Hepatocyte (in vitro differentiated cells): Measurements from ENCODE around the gene CD93. TPM values are rescaled to one million over a fixed set of nuclear protein-coding genes. Genes with fewer than 3 reads are reported as not detected.

Source experiments
- DNase-seq: peaks from one replicate; pipeline ENCODE4 v3.0.0-alpha.2; 2016; ENCODE audit warnings: low spot score
- H2AFZ ChIP-seq: fragments of 200-600 bp; sonication (generic); 2 replicates; pipeline ENCODE4 v1.6.0; 2016; ENCODE audit warnings: antibody characterized with exemption, mild to moderate bottlenecking
- H3K27ac ChIP-seq: fragments of 200-600 bp; sonication (generic); 2 replicates; pipeline ENCODE4 v1.5.1; 2016; ENCODE audit warnings: mild to moderate bottlenecking
- H3K27me3 ChIP-seq: fragments of 200-600 bp; sonication (generic); 2 replicates; pipeline ENCODE4 v1.6.1; 2016
- H3K36me3 ChIP-seq: fragments of 200-600 bp; sonication (generic); replicated peaks from 2 replicates; pipeline ENCODE4 v1.5.1; 2016; ENCODE audit warnings: low read depth; ENCODE audit not compliant: insufficient read depth
- H3K4me1 ChIP-seq: fragments of 200-600 bp; sonication (generic); 2 replicates; pipeline ENCODE4 v1.5.1; 2016; ENCODE audit warnings: mild to moderate bottlenecking, moderate library complexity; ENCODE audit not compliant: insufficient read depth
- H3K4me2 ChIP-seq: fragments of 200-600 bp; sonication (generic); 2 replicates; pipeline ENCODE4 v1.6.0; 2016
- H3K4me3 ChIP-seq: fragments of 200-600 bp; sonication (generic); 2 replicates; pipeline ENCODE4 v1.5.1; 2016; ENCODE audit warnings: mild to moderate bottlenecking
- H3K79me2 ChIP-seq: fragments of 200-600 bp; sonication (generic); 2 replicates; pipeline ENCODE4 v1.6.0; 2017; ENCODE audit warnings: mild to moderate bottlenecking
- H3K9me2 ChIP-seq: fragments of 200-600 bp; sonication (generic); replicated peaks from 2 replicates; pipeline ENCODE4 v1.6.0; 2017; ENCODE audit warnings: mild to moderate bottlenecking; ENCODE audit not compliant: insufficient read depth
- H3K9me3 ChIP-seq: fragments of 200-600 bp; sonication (generic); 2 replicates; pipeline ENCODE4 v1.5.1; 2016; ENCODE audit warnings: low read depth, mild to moderate bottlenecking
- H4K20me1 ChIP-seq: fragments of 200-600 bp; sonication (generic); 2 replicates; pipeline ENCODE4 v1.6.0; 2016; ENCODE audit warnings: mild to moderate bottlenecking; ENCODE audit not compliant: insufficient read depth, poor library complexity, severe bottlenecking
- EZH2 ChIP-seq: fragments of 200-600 bp; sonication (generic); IDR thresholded peaks from 2 replicates; pipeline ENCODE4 v1.6.1; 2016; ENCODE audit warnings: antibody characterized with exemption, mild to moderate bottlenecking, borderline replicate concordance
- EZH2phosphoT487 ChIP-seq: fragments of 200-600 bp; sonication (generic); IDR thresholded peaks from one replicate; pipeline ENCODE4 v1.6.1; 2018; ENCODE audit warnings: antibody characterized with exemption, mild to moderate bottlenecking, low read depth, moderate library complexity; ENCODE audit not compliant: unreplicated experiment, severe bottlenecking
- WGBS: methylation state at CpG from one replicate; pipeline ENCODE4 v1.1.6; 2016; ENCODE audit warnings: low lambda C conversion rate; ENCODE audit errors: missing lambda C conversion rate; 5-methylcytosine and 5-hydroxymethylcytosine counted together
- polyA plus RNA-seq: library from polyadenylated mRNA; unstranded; fragments of >200 nt; fragmentation: Nextera tagmentation; extraction: Ambion mirVana; gene quantifications from 2 replicates; pipeline ENCODE4 v1.2.1, GENCODE V29; 2016
- total RNA-seq: library from RNA; depleted of rRNA; stranded (reverse); fragments of >200 nt; gene quantifications from 2 replicates; pipeline ENCODE4 v1.2.3, GENCODE V29; 2014
- TF ChIP-seq, protein P1 (sequence below): fragments of 200-600 bp; sonication (generic); IDR thresholded peaks from 2 replicates; pipeline ENCODE4 v1.5.1; 2016; ENCODE audit warnings: antibody characterized with exemption, mild to moderate bottlenecking; ENCODE audit not compliant: poor library complexity

The CD93 gene
- total and polyA plus RNA-seq, 2 experiments from 2014 or later, result 0.07 to 2.1 TPM

DNA sequence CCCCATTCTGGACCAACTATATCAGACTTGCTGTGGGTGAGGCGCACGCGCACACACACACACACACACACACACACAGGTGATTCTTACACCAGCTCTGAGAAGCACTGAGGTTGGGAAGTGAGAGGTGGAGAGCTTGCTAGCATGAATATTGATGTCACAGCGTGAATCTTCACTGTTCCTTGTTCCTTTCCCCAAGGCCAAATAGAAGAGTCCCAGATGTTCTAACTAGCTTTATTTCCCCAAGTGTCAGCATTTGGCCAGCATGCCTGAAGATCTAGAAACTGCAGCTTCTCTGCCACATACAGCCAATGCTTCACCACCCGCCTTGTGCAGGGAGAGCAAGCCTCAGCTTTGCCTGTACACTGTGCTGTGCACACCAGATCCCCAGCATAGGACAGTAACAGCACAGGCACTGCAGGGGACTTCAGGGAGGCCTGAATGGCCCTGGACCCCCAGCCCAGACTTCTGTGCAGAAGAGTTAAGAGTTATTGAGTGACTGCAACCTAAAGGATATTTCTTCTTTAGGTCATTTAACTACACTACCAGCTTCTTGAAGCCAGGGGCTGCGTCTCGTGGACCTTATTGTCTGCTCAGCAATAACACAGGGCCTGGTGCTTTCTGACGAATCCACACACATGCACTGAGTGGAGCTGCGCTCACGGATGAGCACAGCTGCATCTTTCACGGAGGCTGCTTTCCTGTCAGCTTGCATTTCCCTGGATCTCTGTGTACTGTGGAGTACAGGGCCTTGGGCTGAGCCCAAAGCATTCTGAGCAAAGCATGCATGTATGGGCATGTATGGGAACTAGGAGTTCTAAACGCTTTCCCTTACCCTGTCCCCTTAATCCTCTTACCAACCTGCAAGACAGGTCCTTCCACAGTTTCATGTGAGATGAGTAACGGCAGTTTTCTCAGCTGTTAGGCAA lies 13.9 kb upstream of the CD93 start:
- Histone ChIP-seq H3K79me2 (no peaks in the 10 kb centered on the region), H2AFZ (no peak overlapping the region), H3K4me1 (no peaks in the 10 kb centered on the region), H3K9me3 (no peaks in the 10 kb centered on the region), H3K36me3 (no peaks in the 10 kb centered on the region), H3K27me3 (no peaks in the 10 kb centered on the region), H3K4me2 (no peak overlapping the region), H3K9me2 (no peaks in the 10 kb centered on the region), H4K20me1 (no peaks in the 10 kb centered on the region), H3K27ac (no peak overlapping the region), H3K4me3 (no peak overlapping the region)
- no peak for DNase-seq
- 80% methylated on average over 13 of the region's 13 CpGs for WGBS
- TF ChIP-seq, protein P1, sequence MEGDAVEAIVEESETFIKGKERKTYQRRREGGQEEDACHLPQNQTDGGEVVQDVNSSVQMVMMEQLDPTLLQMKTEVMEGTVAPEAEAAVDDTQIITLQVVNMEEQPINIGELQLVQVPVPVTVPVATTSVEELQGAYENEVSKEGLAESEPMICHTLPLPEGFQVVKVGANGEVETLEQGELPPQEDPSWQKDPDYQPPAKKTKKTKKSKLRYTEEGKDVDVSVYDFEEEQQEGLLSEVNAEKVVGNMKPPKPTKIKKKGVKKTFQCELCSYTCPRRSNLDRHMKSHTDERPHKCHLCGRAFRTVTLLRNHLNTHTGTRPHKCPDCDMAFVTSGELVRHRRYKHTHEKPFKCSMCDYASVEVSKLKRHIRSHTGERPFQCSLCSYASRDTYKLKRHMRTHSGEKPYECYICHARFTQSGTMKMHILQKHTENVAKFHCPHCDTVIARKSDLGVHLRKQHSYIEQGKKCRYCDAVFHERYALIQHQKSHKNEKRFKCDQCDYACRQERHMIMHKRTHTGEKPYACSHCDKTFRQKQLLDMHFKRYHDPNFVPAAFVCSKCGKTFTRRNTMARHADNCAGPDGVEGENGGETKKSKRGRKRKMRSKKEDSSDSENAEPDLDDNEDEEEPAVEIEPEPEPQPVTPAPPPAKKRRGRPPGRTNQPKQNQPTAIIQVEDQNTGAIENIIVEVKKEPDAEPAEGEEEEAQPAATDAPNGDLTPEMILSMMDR, result no peak
- TF ChIP-seq EZH2, result no peak
- TF ChIP-seq EZH2phosphoT487, result no peak

- no peaks in the 10 kb centered on the region for H3K4me1 ChIP-seq
- H4K20me1 ChIP-seq, result no peaks in the 10 kb centered on the region
- H3K36me3 ChIP-seq, result no peaks in the 10 kb centered on the region
- no peak overlapping the region for H2AFZ ChIP-seq
- no peaks in the 10 kb centered on the region for H3K9me2 ChIP-seq
- no peak for DNase-seq
- H3K27ac ChIP-seq, result no peak overlapping the region
- H3K4me3 ChIP-seq, result no peak overlapping the region
- H3K27me3 ChIP-seq, result peaks cover 4% of the 10 kb centered on the region
- no peak overlapping the region for H3K4me2 ChIP-seq
- no peaks in the 10 kb centered on the region for H3K9me3 ChIP-seq
- WGBS, result 90% methylated on average over 16 of the region's 16 CpGs
- TF ChIP-seq EZH2phosphoT487 (no peak), EZH2 (no peak)
- TF ChIP-seq, protein P1, result no peak
- no peaks in the 10 kb centered on the region for H3K79me2 ChIP-seq
These were observed 11.8 kb upstream of the CD93 start for GRCh38 chr20:23097636-23098580.

DNA sequence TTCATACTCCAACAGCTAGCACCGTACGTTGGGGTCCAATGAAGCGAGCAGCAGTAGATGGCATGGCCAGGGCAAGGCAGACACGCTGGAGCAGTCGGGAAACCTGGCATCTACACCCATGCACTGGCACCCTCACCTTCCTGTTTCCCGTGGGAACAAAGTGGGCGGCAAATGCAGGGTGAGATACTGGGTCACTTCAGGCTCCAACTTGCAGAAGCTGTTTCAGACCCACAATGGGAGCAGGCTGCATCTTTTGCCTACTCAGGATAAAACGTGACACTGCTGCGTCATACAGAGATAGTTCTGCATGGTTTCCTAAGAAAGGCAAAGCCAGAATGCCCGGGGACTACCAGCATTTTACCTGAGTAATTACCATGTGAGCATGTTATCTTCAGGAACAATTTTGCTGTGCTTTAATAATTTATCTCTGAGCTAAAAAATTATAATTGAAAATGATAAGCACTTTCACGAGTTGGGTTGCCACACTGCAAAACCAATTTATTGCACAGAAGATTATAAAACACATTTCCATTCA lies 10.9 kb upstream of the CD93 start:
- Histone ChIP-seq H3K79me2 (no peaks in the 10 kb centered on the region), H4K20me1 (no peaks in the 10 kb centered on the region), H3K9me2 (no peaks in the 10 kb centered on the region), H2AFZ (no peak overlapping the region), H3K4me2 (no peak overlapping the region), H3K4me3 (no peak overlapping the region), H3K4me1 (no peaks in the 10 kb centered on the region), H3K9me3 (no peaks in the 10 kb centered on the region), H3K36me3 (no peaks in the 10 kb centered on the region), H3K27ac (no peak overlapping the region), H3K27me3 (peaks cover 4% of the 10 kb centered on the region)
- no peak for DNase-seq
- TF ChIP-seq EZH2phosphoT487, result no peak
- 92% methylated on average over 11 of the region's 11 CpGs for WGBS
